NCI-H1092 (cell line): ENCODE results near the gene THNSL1.
A peak's percentile ranks its signal among the peaks of the same experiment; 100 is the strongest.
"Not testable (repeated sequence)": the region's sequence is repeated elsewhere in the genome, so short reads cannot be mapped to it uniquely, and the experiment has no call there.

Source experiments
- DNase-seq: peaks from one replicate; lab custom pipeline; 2025; lab: John Stamatoyannopoulos, UW

The THNSL1 gene, protein sequence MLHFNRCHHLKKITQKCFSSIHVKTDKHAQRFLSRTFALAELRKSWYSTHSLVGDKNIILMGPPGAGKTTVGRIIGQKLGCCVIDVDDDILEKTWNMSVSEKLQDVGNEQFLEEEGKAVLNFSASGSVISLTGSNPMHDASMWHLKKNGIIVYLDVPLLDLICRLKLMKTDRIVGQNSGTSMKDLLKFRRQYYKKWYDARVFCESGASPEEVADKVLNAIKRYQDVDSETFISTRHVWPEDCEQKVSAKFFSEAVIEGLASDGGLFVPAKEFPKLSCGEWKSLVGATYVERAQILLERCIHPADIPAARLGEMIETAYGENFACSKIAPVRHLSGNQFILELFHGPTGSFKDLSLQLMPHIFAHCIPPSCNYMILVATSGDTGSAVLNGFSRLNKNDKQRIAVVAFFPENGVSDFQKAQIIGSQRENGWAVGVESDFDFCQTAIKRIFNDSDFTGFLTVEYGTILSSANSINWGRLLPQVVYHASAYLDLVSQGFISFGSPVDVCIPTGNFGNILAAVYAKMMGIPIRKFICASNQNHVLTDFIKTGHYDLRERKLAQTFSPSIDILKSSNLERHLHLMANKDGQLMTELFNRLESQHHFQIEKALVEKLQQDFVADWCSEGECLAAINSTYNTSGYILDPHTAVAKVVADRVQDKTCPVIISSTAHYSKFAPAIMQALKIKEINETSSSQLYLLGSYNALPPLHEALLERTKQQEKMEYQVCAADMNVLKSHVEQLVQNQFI

DNA sequence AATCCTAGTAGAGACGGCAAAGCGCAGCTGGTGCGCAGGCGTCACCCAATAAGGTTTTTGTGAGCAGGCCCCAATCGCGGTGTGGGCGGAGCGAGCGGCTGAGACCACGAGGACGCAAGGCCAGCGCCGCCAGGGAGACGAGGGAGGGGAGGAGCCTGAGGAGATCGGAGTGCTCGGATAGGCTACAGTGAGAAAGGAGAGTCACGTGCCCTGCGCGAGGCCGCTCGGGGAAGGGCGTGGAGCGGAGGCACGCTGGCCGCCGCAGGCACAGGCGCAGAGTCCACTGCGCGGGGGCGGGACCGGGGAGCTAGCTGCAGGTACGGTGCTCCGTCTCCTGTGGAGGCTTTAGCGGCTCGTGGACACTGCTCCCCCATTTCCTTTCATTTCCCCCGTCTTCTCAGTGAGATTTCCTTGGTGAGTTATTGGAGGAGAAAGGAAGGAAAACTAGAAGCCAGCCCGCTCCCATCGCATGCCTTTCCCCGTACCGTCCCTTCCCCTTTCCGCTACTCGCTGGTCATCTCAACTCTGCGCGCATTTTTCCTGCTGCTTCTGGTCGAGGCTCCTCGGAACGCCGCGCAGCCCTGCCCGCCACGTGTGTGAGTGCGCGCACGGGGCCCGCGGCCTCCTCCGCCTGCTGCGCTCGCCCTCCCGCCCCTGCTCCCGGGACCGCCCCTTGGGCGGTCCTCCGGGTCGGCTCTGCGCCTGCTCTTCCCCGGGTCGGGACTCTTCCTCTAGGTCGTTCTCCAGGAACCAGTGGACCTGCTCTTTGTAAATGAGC lies at the start of gene THNSL1:
Gene THNSL1, plus strand, starts transcription at position 237 of the 778 bp plus-strand sequence. CDS start 6,612 bp downstream, outside the sequence.
- DNase-seq = peak; percentile 97

DNA sequence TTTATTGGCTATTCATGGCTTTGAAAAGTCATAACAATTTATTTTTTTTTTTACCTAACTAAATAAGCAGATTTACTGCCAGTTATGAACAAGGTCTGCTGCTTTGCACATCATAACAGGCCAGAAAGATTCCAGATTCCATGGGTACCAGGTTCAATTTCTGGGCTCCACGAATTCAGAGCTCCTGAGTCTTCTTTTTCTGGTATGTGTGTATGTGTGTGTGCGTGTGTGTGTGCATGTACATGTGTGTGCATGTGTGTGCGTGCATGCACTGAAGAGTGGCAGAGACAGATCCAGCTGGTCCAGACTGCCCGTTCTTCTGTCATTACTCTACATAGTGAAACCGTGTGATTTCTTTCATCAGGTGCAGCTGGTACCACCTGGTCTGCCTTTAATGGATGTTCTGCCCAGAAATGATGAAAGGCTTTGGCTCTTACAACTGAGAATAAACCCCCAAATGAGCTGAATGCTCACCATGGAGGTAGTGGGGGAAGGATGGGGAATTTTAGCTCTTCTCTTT lies 49.4 kb upstream of the THNSL1 start:
- DNase-seq = no peak

DNA sequence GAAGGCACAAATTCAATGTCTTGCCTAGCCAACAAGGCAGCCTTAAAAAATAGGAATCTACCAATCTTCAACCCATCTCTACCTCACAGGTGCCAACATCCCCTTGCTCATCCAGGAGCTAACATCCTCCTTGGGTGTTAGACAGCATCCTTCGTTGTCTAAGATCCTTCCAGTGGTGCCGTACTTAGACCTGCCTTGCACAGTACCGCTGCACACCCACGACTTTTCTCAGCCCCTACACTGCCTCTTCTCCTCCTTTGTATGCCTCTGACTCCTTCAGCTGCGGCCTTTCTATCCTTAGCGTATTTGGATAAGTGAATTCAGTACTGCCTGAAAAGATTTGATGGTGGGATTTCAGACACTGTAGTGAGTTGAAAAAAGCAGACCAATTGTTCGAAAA lies 48.1 kb upstream of the THNSL1 start:
- no peak for DNase-seq

DNA sequence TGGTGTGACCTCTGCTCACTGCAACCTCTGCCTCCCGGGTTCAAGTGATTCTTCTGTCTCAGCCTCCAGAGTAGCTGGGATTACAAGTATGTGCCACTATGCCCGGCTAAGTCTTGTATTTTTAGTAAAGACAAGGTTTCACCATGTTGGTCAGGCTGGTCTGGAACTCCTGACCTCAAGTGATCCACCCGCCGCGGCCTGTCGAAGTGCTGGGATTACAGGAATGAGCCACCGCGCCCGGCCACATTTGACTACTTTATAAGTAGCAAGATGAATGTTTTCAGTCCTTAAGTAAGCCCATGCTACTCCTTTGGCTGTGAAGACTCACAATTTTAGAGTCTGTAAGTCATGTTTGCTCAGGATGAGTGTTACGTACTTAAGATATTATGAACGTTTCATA lies 47.5 kb upstream of the THNSL1 start:
- not testable (repeated sequence) for DNase-seq

DNA sequence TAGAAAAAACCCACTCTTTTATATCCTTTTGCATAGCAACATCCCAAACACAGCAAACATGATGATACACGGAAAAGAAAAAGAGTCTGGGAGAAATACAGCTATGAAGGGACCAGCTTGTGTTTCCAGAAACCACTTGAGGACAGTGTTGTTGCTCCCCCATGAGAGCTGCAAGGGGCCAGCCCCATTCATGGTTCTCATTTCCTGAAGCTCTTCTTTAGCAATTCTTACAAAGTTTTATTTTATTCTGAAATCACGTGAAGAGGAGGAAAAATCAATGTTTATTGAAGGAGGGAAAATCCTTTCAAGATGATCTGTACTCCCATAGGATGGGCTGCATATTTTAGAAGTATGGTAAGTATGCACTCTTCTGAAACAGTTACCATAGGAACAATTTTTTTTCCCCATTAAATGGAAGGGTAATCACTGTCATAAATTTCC lies 46.6 kb upstream of the THNSL1 start:
- DNase-seq = no peak

DNA sequence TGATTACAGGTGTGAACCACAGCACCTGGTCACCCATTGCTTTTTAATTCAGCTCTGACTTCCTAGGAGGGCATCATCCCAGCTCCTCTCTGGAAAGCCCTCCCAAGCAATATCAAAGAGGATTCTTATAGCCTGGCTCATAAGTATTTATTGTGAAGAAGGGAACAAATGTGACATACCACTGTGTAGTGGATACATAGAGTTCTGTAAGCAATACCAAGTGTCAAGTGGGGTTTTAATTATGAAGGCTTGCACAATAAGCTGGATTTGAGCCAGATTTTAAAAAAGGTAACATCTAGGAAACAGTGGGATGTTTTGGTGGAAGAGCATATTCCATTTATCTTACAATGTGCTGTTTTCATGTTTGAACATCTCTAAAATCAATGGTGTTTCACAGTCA lies 45.0 kb upstream of the THNSL1 start:
- DNase-seq = no peak

DNA sequence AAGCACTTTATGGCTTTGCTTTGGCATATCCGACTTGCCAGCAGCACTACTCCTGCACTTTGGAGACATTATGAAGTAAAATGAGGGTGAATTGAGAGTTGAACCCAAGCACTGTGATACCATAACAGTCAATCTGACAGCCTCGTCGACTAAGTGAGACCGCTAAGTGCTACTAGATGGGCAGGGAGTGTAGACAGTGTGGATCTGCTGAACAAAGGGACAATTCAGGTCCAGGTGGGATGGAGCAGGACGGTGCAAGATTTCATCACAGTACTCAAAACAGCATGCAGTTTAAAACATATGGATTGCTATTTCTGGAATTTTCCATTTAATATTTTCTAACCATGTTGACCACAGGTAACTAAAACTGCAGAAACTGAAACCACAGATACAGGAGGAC lies 43.2 kb upstream of the THNSL1 start:
- no peak for DNase-seq

DNA sequence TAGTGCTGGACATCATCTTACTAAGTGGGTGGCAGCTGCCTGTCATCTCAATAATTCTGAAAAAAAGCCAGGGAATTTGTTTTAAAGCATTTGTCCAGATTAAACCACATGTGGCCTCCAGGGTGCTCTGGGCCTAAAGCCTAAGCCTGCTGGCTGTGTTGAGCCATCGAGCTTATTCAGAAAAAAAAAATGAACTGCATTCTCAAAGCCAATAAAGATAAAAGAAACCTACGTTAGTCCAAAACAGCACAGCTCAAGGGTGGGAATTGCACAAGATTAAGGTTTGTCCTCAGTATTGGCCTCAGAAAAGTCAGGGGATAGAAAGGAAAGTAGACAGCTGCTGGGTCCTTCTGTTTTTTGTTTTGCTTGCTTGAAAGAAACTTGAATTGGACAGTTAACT lies 41.4 kb upstream of the THNSL1 start:
- no peak for DNase-seq

DNA sequence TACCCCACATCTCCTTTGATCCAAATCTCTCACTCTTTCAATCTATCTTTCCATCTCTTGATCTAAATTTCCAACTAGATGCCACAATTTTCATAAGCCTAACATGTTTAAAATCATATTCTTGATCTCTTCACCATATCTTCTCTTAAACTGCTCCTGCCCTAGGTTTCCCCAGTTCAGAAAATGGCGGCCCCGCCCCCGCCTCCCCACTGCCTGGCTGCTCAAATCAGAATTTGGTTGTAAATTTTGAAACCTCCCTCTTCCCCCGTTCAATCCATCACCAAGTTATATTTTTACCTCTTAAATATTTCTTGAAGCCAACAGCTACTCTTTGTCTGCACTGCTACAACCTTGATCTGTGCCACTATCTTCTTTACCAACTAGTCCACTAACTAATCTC lies 36.7 kb upstream of the THNSL1 start:
- no peak for DNase-seq

DNA sequence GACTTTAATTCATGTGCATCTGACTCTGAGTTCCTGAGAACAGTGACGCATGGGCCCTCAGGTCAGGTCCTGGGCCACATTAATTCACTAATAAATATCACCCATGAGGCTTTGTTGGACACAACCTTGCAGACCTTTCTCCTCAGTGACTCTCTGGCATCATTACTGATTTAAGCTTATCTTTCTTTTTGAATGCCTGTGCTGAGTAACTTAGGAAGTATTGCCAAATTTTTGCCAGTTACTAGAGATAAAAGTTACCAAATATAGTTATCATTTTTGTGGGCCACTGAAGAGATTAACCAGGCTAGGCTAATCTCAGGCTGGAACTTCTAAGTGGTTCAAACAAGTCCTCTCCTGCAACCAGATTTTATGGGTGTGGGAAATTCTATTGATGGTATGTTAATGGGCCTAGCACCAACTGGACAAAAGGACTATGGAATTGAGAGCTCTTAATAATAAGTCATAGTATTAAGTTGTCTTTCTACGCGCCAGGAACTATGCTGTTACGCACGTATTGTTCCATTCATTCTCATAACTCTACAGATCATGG lies 35.2 kb upstream of the THNSL1 start:
- DNase-seq = no peak

DNA sequence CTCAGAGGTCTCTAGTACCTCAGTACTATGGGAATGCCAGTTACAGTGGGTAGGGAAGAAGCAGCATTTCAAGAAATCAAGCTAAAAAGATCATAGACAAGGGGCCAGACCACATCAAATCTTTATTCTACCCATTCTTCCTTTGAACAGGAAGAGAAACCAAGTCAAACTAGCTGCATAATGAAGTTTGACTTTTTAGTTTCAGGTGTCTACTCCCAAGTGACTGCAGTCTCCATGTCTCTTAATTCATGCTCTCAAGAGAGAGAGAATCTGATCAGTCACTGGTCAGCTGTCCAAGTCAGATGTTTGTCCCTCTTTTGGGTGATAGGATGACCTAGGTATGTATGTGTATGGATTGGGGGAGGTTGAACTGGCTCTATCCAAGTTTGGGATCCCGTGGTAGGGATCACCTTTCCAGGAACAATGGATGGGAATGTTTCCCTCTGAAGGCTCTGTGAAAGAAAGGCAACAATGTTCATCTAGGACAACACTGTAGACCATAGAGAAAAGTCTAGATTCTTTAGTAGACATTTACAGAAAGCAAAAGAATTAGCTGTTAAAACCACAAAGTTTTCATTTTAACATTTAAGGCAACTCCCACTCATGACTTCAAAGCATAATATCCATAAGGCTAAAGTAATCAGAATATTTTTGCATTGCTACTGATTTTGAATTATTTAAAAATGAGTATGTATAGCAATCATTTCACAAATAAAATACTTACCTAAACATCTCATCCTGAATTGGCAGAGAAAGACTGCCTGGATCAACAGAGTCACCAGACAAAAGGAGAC lies 33.9 kb upstream of the THNSL1 start:
- DNase-seq = no peak

DNA sequence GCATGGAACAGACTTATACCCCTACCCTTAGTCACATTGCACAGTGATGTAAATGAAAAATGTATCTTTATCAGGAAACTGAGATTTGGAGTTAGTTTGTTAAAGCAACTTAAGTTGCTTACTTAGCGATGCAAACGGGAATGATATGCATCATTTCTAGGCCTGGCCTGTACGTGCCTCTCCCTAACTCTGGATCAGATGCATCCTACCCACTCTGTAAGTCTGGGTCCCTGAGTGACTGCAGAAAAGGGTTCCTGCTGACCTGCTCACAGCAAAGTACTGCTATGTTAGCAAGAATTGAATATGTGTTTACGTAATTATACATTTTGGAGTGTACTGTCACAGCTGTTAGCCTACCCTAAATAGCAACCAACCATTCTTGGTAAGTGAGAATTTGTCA lies 33.3 kb upstream of the THNSL1 start:
- no peak for DNase-seq

DNA sequence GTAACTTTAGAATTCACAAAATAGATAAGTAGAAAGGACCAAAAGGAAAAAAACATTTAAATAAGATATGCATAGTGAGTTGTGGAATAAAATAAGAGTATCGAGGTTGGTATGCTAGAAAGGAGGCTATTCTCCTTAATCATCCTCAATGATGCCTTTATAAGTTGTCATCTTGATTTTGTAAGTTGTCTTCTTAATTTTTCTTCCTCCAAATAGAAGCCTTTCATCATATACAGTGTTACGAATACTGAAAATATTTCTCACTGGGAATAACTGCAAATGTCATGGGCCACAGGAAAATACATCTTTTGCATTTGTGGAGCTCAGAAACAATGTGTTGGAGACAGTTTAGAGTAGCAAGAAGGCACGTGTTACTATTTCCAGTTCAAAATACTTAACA lies 32.5 kb upstream of the THNSL1 start:
- no peak for DNase-seq

DNA sequence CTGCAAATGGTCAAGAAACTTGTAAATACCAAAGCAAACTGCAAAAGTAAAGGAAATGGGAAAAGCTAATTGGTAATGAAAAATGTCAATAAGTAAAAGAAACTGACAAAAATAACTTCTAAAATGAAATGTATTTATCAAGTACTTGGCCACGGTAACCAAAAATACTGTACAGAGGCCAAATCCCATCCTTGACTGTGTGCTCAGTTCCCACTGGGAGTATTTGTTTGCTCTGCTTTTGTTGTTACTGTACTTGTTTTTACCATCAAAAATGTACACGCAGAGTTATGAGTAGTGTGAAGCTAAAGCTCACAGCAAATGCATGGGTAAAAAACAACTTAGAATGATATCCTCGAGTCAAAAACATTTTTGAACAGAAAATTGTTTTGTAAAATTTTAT lies 31.5 kb upstream of the THNSL1 start:
- no peak for DNase-seq

DNA sequence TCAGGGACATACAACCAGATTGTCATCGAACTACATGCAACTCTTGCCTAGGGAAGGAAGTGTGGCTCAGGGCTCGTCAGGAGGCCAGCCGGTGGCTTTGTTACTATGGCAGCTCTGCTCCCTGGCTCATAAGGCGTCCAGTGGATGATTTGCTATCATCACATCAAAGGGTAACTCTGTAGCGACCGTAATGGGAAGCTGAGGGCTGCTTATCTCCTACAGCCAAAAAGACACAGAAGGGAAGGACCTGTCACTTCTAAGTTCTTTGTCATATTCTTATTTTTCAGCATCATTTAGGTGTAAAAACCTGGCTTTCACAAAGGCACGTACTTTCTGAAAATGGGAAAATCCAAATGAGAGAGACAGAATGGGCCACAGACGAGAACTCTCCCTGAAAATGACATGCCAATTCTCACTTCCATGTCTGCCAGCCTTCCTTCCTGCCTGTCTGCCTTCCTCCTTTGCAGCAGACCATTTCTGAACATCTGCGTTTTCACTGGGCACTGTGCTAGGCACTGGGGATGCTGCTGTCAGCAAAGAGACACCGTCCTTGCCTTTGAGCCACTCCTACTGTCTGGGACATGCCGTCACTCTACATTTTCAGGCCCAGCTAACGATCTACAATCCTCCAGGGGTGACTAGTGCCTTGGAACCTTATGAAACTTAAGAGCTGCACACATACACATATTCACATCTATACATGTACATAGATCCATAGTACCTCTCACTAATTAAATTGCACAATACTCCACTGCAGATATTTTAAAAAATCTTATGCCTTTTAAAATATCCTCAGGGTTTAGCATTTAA lies 27.4 kb upstream of the THNSL1 start:
- no peak for DNase-seq

DNA sequence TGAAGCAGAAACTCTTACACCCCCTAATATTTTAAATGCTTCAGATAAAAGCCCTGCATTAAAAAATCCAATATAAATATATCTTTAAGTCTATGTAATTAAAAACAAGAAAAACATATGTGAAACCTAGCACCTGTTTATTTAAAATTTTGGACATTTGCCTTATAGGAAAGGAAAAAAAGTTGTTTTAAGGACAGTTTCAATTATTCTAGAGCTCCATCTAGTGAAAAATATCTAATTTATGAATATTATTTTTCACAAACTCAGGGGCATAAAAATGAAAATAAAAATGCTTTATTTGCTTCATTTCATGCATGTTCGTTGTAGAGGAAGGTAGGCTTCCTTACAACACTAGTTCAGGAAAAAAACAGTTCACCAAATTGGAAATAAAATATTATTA lies 26.5 kb upstream of the THNSL1 start:
- no peak for DNase-seq

DNA sequence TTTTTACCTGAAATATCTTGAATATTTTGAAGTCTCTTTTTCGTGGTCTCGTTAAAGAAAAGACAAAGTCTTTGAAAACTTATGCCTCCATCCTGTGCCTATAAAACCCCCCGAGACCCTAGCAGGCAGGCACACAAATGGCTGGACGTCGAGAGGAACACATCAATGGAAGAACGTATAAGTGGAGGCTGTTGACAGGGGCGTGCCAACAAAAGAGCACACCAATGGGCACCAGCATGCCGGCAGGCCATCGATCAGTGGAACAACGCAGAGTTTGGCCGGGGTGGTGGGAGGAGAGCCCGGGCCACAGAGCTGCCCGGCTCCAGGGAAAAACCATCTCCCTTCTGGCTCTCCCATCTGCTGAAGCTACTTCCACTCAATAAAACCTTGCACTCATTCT lies 25.1 kb upstream of the THNSL1 start:
- DNase-seq = no peak

DNA sequence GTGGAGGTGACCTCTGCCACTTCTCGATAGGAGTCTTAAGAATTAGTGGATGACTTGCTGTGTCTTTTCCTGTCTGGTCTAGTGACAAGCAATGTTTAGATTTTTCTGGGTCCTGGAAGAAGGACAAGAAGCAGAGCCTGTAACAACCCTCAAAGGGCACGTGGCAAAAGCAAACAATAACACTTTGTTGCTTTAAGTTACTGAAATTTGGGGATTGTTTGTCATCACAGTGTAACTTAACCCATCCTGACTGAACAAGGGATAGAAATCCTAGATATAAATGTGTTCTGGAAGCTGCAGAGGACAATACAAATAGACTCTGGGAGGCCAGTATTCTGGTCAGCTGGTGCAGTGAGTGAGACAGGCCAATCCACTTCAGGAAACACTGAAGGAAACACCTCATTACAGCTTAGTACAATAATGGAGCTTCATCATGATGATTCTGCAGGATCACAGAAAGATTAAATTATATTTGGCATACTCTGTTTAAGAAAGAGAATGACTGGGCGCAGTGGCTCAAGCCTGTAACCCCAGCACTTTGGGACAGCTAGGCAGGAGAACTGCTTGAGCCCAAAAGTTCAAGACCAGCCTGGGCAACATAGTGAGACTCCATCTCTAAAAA lies 23.8 kb upstream of the THNSL1 start:
- no peak for DNase-seq

DNA sequence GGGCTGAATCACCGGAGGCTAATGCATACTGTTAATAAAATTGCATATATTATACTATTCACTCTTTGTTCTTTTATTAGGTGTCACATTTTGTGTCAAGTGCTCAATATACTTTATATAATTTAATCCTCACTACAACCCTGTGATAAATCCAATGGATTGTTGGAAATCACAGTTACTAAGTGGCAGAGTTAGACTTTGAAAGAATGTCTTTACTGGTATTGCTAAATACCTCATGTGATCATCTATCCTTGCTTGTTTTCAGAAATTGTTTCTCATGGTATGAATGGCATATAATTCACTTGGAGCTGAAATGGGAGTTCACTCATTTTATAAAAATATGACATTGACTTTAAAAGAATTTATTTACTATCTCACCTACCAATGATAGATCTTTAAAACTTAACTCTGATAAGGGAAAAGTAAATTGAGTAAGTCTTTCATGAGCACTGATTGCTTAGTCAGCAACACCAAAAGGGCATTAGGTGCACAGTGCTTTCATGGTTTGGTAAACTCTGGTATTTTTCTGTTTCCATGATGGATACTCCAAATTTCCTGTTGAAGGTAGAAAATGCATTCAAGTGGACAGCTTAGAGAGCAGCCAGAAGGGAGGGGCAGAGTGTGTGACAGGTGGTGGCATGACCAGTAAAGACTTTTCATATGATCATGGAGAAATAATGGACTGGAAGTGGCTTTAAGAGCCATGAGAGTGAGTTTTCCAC lies 23.0 kb upstream of the THNSL1 start:
- no peak for DNase-seq
